HG02973 (cell line): ENCODE results near the gene OR10P1.
A peak's percentile ranks its signal among the peaks of the same experiment; 100 is the strongest.
"Not testable (repeated sequence)": the region's sequence is repeated elsewhere in the genome, so short reads cannot be mapped to it uniquely, and the experiment has no call there.

Experiments
- ATAC-seq: cut with Tn5 transposase; IDR thresholded peaks from one replicate; pipeline ENCODE4 v1.9.1; 2021; ENCODE audit warnings: moderate library complexity; ENCODE audit not compliant: unreplicated experiment

Gene OR10P1

DNA sequence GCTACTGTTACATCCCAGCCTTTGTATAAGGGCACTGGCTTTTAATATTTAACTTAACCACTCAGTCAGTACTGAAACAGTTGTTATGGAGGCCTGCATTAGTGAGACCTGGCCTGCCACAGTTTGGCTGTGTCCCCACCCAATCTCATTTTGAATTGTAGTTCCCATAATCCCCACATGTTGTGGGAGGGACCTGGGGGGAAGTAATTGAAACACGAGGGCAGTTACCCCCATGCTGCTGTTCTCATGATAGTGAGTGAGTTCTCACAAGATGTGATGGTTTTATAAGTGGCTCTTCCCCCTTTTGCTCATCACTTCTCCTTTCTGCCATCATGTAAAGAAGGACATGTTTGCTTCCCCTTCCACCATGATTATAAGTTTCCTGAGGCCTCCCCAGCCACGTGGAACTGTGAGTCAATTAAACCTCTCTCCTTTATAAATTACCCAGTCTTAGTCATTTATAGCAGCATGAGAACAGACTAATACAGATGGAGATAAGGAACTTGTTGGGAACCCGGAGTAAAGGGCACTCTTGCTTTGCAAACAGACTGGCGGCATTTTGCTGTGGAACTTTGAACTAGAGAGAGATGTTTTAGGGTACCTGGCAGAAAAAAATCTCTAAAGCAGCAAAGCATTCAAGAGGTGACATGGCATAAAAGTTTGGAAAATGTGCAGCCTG, 14.1 kb downstream of the OR10P1 start:
- not testable (repeated sequence) for ATAC-seq

DNA sequence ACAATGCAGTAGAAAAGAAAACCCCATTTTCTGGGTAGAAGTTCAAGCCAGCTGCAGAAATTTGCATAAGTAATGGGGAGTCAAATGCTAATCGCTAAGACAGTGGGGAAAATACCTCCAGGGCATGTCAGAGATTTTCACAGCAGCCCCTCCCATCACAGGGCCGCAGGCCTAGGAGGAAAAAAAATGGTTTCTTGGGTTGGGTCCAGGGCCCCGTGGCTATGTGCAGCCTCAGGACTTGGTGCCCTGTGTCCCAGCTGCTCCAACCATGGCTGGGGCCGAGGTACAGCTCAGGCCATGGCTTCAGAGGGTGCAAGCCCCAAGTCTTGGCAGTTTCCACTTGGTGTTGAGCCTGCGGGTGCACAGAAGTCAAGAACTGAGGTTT, 14.6 kb downstream of the OR10P1 start:
- ATAC-seq, result no peak

DNA sequence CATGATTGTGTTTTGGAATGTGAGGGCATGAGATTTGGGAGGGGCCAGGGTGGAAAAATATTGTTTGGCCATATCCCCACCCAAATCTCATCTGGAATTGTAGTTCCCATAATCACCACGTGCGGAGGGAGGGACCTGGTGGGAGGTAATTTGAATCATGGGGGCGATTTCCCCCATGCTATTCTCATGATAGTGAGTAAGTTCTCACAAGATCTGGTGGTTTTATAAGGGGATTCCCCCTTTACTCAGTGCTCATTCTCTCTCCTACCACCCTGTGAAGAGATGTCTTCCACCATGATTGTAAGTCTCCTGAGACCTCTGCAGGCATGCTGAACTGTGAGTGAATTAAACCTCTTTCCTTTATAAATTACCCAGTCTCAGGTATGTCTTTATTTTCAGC, 15.7 kb downstream of the OR10P1 start:
- ATAC-seq, result no peak

DNA sequence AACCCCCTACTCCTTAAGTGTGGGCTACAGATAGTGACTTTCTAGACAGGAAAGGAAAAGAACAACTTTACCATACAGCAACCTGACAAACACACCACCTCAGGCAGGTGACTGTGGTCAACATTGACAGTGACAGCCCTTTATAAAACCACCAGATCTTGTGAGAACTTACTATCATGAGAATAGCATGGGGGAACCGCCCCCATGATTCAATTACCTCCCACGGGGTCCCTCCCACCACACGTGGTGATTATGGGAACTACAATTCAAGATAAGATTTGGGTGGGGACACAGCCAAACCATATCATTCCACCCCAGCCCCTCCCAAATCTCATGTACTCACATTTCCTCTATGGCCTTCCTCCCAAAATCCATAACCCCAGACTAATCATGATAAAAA, 16.3 kb downstream of the OR10P1 start:
- no peak for ATAC-seq

DNA sequence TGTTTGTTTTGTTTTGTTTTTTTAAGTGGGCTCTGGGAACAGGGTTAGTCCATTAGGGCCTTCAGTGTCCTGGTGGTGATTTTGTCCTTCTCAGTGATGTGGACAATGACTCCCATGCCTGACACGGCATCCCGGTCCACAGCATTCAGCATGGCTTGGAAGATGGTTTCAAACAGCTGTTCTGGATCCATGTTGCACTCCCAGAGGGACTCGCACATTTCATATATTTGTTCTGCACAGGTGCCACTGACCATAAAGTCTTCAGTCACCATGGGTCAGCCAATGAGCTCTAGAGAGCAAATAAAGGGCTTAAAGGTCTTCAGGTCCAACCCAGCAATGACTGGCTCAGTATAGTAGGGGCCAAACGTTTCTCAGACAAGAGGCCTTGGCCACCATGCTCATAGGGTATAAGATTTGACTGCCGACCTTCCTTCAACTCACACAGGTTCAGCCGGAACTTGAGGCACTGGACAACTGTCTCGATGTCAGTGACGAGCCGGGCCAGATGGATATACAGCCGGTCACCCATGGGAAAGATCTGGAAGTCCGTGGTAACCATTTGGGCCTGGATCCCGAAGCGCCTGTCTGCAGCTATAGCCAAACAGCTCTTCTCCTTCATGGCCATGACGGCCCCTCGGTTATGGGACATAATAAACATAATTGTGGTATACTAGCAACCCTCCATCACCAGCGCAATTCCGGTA, 18.0 kb downstream of the OR10P1 start:
- ATAC-seq, result no peak

DNA sequence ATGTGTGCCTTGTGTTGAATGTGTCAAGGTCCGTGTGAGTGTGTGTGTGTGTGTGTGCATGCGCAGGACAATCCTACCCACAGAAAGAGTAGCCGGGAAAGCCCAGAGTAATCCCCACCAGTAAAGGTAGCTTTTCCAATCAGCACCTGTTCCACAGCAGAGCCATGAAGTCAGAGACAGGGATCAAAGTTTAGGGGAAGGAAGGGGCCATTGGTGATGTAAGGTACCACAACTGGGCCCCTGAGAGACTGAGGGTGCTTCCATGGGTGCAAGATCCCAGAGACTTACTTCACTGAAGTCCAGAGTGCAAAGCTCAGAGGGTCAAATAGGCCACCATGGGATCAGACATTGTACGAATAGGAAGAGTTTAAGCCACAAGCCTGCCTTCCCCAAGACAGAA, 20.5 kb downstream of the OR10P1 start:
- ATAC-seq, result no peak

DNA sequence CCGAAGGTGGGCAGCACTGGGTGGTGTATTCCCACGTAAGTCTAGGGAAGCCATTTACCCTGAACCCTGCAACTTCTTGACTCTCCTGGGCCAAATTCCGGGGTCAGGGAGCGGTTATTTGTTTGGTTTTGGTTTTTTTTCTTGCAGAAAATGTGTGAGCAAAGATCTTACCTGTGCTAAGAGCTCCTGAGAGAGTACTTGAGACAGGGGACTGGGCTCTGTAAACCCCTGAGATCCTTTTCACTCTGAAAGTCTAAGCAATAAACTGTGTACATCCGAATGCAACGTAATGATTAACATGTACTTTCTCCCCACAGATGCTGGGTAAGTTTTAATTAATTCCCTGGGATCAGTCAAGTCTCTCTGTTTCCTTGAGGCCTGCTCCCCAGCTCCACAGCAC, 21.5 kb downstream of the OR10P1 start:
- ATAC-seq, result no peak

DNA sequence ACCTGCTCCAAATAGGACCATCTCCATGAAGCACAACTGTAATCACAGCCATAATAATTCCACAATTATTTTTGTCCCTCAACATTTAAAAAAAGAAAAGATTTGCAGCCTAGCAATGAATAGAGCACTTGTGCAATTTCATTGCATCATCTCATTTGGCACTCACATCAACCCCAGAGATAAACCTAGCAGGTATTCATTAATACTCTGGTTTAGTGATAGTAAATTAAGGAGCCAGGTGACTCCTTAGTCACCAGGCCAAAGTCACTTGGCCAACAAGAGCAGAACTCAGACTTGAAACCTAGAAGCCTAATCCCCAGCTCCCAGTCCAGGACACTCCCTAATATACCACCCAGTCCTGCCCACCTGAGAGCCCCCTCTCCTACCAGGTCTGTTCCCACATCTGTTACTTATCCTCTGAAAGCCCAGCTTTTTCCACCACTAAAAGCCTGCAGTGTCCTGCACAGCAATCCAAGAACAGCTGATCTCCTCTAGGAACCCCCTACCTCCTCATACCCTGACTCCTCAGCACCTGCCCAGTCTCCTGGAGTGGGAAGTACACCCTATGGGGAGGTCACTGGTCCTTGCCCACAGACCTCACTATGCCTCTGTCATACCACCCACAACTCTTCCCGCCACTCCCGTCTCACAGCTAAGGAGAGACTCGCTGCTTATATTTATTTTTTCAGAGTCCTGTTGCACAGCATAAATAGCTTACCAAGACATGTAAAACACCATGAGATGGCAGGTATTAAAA, 22.1 kb downstream of the OR10P1 start:
- no peak for ATAC-seq

DNA sequence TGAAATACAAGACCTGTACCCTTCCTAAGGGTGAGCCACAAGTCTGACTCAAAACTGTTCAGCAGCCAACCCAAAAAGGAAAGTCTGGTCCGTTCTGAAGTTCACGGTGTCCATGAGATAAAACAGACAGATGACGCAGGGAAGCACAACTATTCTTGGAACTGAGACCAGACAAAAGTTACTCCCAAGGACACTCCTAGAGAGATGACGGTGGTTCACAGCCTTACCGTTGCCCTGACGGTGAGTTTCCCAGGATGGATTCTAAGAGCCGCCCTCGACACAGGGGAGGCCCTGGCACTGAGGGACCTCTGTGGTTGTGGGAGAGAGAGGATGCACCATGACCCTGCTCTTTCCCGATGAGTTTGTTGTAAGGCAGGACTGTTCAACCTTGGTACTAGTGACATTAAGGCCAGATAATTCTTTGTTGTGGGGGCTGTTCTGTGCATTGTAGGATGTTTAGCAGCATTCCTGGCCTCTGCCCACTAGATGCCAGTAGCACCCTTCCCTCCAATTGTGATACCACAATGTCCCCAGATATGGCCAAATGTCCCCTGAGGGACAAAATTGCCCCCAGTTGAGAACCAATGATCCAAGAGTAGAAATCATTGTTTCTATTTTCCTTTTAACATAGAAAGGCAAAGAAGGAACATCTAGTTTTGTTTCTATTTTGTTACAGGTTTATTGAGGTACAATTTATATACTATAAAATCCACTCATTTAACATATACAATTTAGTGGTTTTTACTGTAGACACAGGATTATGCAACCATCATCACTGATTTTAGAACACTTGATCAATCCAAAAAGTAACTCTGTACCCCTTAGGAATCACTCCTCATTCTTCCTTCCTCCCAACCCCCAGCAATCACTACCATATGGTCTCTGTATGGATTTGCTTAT, 23.0 kb downstream of the OR10P1 start:
- ATAC-seq, result no peak

DNA sequence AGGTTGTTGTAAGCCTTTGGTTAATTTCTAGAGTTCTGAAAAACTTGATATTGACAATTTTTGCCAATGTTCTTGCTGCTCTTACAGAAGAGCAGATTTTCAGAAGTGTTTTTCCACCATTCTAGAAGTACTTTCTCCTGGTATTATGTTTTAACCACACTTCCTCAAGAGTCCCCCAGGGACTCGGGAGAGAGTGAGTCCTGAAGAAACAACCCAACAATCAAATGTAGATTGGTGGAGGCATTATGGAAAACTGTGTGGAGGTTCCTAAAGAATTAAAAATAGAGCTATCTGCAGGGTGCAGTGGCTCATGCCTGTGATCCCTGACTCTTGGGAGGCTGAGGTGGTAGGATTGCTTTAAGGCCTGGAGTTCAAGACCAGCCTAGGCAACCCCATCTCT, 26.7 kb downstream of the OR10P1 start:
- ATAC-seq, result no peak

DNA sequence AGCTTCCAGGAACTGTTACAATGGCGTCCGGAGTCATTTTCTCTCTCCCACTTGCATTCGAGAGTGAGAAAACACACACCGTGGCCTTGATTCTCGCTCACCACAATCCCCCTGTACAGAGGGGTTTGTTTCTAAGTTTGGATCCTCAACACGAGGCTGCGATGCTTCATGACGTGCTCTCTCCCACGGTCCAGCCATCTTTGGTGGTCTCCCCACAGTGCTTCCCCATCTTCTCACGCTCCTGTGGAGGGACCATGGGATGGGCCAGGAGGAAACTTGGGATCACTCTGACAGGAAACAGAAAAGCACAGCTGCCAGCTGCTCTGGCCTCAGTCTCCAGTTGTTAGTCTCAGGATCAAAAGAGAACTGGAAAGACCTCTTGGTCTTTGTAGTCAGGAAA, 28.1 kb downstream of the OR10P1 start:
- no peak for ATAC-seq

DNA sequence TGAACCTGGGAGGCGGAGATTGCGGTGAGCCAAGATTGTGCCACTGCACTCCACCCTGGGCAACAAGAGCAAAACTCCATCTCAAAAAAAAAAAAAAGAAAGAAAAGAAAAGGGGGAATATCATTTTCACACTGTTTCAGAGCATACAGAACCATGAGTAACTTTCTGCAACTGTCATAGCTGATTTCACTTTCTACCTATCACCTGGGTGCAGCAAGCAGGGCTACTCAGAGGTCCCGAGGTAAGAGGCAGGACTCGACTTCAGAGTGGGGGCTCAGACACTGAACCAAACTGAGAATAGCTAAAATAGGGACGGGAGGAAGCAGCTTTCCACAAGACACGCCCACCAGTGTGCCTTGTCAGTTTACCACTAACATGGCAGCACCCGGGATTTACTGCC, 29.8 kb downstream of the OR10P1 start:
- no peak for ATAC-seq

DNA sequence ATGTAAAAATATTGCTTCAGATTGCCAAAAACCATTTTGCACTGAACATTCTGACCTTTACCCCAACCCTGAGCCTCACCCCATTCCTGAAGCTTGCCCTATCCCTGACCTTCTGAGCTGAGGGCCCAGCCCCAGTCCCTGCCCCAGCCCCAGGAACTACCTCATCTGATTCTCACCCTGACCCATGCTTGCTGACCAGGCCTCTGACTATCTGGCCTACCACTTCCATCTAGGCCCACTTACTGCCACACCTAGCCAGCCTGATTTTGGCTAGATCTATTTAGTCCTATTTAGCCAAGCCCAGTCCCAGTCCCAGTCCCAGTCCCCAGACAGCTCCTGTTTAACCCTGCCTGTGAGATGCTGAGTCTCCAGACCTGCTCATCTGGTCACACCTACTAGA, 33.6 kb downstream of the OR10P1 start:
- ATAC-seq, result no peak

DNA sequence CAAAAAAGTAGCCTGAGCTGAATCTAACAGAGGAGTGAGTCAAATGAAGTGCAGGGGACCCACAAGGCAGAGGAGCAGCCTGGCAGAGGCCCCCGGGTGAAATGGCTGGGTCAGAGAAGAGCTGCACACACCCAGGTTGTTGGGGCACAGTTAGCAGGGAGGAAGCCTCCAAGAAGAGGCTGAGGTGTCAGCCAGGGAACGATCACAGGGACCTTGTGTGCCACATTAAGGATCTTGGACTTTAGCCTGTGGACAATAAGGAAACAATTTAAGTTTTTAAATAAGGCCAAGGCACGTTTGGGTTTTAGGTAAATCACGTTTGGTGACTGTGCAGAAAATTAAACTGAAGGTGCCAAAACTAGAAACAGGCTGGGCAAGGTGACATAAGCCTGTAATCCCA, 35.1 kb downstream of the OR10P1 start:
- ATAC-seq, result no peak

DNA sequence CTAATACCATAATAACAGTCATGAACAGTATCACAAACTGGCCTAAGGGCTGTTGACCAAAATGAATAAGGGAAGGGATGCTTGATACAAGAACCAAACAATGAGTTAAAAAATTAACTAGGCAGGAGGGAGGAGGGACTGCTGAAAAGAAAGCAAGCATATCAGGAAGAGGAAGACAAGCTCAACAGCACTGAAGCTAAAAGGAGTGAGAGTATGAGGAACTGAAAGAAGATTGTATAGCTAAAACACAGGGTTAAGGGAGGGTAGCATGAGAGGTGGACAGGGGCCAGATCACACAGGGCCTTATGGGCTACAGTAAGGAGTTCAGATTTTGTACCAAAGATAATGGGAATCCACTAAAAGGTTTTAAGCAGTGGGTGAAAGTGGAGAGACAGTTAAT, 36.9 kb downstream of the OR10P1 start:
- peak; percentile 98 for ATAC-seq

DNA sequence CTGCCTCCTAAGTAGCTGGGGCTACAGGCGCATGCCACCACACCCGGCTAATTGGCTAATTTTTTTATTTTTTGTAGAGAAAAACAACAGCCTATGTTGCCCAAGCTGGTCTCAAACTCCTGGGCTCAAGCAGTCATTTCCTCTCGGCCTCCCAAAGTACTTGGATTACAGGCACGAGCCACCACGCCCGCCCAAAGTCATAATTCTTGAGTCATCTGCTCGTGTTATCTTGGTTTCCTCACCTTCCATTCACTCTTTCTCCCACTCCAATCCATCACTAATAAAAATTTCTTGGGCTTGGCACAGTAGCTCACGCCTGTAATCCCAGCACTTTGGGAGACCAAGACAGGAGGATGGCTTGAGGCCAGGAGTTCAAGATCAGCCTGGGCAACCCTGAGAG, 39.0 kb downstream of the OR10P1 start:
- ATAC-seq, result no peak

DNA sequence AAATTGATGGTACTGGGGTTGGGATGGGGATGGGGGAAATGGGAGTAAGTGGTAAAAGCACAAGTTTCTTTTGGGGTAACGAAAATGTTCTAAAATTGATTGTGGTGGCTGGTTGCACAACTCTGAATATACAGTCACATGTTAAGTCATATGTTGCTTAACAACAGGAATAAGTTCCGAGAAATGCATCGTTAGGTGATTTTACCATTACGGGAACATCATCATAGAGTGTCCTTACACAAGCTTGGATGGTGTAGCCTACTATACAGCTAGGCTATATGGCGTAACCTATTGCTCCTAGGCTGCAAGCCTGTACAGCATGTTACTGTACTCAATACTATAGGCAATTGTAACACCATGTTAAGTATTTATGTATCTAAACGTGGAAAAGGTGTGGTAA, 40.0 kb downstream of the OR10P1 start:
- no peak for ATAC-seq

DNA sequence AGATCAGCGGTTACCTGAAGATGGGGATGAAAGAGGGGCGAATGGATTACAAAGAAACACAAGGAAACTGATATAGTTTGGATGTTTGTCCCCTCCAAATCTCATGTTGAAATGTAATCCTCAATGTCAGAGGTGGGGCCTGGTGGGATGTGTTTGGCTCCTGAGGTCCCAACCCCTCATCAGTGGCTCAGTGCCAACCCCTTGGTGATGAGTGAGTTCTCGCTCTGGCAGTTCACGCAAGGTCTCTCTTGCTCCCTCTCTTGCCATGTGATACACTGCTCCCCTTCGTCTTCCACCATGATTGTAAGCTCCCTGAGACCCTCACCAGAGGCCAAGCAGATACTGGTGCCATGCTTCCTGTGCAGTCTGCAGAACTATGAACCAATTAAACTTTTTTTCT, 43.0 kb downstream of the OR10P1 start:
- no peak for ATAC-seq

DNA sequence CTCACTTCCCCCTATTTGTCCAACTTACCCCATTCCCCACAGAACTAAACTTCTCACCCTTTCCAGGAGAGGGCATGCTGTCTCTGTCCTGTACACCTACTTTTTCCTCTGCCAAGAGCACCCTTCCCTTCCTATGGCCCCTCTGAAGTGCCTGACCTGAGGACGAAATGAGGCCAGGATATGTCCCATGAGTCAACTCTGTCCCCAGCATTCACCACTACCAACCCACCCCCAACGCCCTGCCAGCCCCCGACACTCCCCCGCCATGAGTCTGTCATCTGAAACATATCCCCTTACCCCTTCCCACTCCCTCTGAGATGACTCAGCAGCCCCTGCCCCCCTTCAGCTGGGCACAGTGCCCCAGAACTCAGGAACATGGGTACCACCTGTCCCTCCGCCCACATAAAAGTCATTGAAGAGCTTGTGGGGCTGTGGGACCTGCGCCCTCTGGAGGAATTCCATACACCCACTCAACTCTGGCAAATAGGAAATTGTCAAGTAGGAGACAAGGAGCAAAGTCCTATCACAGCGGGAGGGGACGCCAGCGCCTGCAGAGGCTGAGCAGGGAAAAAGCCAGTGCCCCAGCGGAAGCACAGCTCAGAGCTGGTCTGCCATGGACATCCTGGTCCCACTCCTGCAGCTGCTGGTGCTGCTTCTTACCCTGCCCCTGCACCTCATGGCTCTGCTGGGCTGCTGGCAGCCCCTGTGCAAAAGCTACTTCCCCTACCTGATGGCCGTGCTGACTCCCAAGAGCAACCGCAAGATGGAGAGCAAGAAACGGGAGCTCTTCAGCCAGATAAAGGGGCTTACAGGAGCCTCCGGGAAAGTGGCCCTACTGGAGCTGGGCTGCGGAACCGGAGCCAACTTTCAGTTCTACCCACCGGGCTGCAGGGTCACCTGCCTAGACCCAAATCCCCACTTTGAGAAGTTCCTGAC, 44.7 kb downstream of the OR10P1 start:
- no peak for ATAC-seq
